ENCODE data around the gene CTXN1. TPM values are rescaled to one million over a fixed set of nuclear protein-coding genes. Genes with fewer than 3 reads are reported as not detected.

The CTXN1 gene
- total and polyA plus RNA-seq, 8 donors, result 0.92 to 58.5 (median 2.2) TPM; not detected in 1

- peak overlapping the region; percentile 41 to 53 (median 46) for H3K4me3 ChIP-seq
- WGBS, 5 donors, result 66 to 74% (median 70%) methylated on average over 7 to 8 of the region's 8 CpGs
Measured at GRCh38 chr19:7888826-7889217, 37.1 kb downstream of the CTXN1 start.

DNA sequence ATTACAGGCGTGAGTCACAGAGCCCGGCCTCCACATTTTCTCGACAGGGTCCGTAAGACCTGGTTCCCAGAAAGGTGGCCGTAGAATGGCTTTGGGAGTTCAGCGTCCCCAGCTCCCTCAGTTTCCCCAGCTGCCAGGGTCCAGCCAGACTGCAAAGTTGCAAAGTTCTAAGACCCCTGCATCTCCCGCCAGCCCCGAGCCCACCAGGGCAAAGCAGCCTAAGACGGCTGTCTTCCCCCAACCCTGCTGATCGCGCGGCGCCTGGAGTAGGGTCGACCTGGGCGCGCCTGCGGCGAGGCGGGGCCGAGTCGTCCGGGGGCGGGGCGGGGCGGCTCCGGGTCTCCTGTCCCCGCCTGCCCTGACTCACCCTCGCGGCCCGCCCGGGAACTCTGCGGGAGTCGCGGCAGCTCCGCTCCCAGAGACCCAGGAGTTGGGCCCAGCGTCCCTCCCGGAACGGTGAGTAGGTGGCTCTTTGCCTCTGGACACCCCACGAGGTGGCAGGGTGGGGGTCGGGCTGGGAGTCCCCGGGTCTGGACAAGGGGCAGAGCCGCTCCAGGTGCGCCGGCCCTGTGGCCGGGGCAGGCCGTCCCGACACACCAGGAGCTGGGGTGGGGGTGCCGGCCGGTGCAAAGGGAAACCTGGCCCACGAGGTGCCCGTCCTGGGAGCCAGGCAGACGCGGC lies 37.6 kb downstream of the CTXN1 start, which contains the start of gene LRRC8E:
Gene LRRC8E (plus strand): TSS at position 366 of the 681 bp plus-strand sequence. CDS start 7,094 bp downstream, outside the sequence.
- no peaks in the 10 kb centered on the region for H3K36me3 ChIP-seq
- 6 to 15% (median 7%) methylated on average over 27 to 53 of the region's 53 CpGs for WGBS, 5 donors
- peaks cover 0 to 14% (median 12%) of the 10 kb centered on the region in 4 donors for H3K4me1 ChIP-seq
- intact Hi-C loops (cut with DNase I; ENCODE audit: low total_unique reads), result no loop called here
- no peaks in the 10 kb centered on the region for H3K9me3 ChIP-seq
- TF ChIP-seq POLR2AphosphoS5 (IDR thresholded peaks at IDR 0.05), result peak in 2 of 3 donors; percentile 56 to 62
- TF ChIP-seq, protein P1, sequence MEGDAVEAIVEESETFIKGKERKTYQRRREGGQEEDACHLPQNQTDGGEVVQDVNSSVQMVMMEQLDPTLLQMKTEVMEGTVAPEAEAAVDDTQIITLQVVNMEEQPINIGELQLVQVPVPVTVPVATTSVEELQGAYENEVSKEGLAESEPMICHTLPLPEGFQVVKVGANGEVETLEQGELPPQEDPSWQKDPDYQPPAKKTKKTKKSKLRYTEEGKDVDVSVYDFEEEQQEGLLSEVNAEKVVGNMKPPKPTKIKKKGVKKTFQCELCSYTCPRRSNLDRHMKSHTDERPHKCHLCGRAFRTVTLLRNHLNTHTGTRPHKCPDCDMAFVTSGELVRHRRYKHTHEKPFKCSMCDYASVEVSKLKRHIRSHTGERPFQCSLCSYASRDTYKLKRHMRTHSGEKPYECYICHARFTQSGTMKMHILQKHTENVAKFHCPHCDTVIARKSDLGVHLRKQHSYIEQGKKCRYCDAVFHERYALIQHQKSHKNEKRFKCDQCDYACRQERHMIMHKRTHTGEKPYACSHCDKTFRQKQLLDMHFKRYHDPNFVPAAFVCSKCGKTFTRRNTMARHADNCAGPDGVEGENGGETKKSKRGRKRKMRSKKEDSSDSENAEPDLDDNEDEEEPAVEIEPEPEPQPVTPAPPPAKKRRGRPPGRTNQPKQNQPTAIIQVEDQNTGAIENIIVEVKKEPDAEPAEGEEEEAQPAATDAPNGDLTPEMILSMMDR (IDR thresholded peaks at IDR 0.05), result no peak
- H3K4me3 ChIP-seq, result peak within 1 kb of the TSS; percentile 41 to 53 (median 46)
- H3K27me3 ChIP-seq, result peaks cover 0 to 65% (median 10%) of the 10 kb centered on the region in 3 donors
- DNase-seq, result peak; percentile 79 to 89
- peak within 1 kb of the TSS; percentile 9 to 75 (median 69) for H3K27ac ChIP-seq

More at GRCh38 chr19:7888826-7889217, 37.1 kb downstream of the CTXN1 start:
- intact Hi-C loops (cut with DNase I; ENCODE audit: low total_unique reads), result no loop called here
- DNase-seq, result no peak
- Histone ChIP-seq H3K27me3 (peaks cover 0 to 70% (median 10%) of the 10 kb centered on the region in 3 donors), H3K27ac (peak overlapping the region in 3 of 5 donors; percentile 69 to 75 (median 73)), H3K4me1 (peaks cover 0 to 14% (median 12%) of the 10 kb centered on the region in 4 donors), H3K36me3 (no peaks in the 10 kb centered on the region), H3K9me3 (no peaks in the 10 kb centered on the region)
- no peak for TF ChIP-seq POLR2A (IDR thresholded peaks at IDR 0.05)
- TF ChIP-seq, protein P1 (IDR thresholded peaks at IDR 0.05), result no peak
- no peak for TF ChIP-seq EP300 (IDR thresholded peaks at IDR 0.05)
- no peak for TF ChIP-seq POLR2AphosphoS5 (IDR thresholded peaks at IDR 0.05)

- no peaks in the 10 kb centered on the region for H3K9me3 ChIP-seq
- peak overlapping the region in 1 of 4 donors; percentile 53 for H3K4me3 ChIP-seq
- H3K36me3 ChIP-seq, result no peaks in the 10 kb centered on the region
- intact Hi-C loops (cut with DNase I; ENCODE audit: low total_unique reads), result no loop called here
- WGBS, 5 donors, result 74 to 89% (median 81%) methylated on average over 16 of the region's 16 CpGs
- TF ChIP-seq, protein P1 (IDR thresholded peaks at IDR 0.05), result no peak
- no peak for TF ChIP-seq EP300 (IDR thresholded peaks at IDR 0.05)
- no peak for TF ChIP-seq POLR2AphosphoS5 (IDR thresholded peaks at IDR 0.05)
- no peak for TF ChIP-seq POLR2A (IDR thresholded peaks at IDR 0.05)
- peaks cover 0 to 58% (median 10%) of the 10 kb centered on the region in 3 donors for H3K27me3 ChIP-seq
- H3K27ac ChIP-seq, result no peak overlapping the region
- peaks cover 0 to 14% (median 12%) of the 10 kb centered on the region in 4 donors for H3K4me1 ChIP-seq
- no peak for DNase-seq
Measured at GRCh38 chr19:7887408-7888144, 38.4 kb downstream of the CTXN1 start.

GRCh38 chr19:7885818-7886217 lies 40.1 kb downstream of the CTXN1 start:
- no peak overlapping the region for H3K27ac ChIP-seq
- peaks cover 0 to 44% (median 10%) of the 10 kb centered on the region in 3 donors for H3K27me3 ChIP-seq
- no peaks in the 10 kb centered on the region for H3K36me3 ChIP-seq
- no peak for DNase-seq
- no peak overlapping the region for H3K4me3 ChIP-seq
- intact Hi-C loops (cut with DNase I; ENCODE audit: low total_unique reads), result no loop called here
- WGBS, 5 donors, result 80 to 86% (median 84%) methylated on average over 8 of the region's 8 CpGs
- no peaks in the 10 kb centered on the region for H3K9me3 ChIP-seq
- TF ChIP-seq EP300 (IDR thresholded peaks at IDR 0.05) (no peak), POLR2A (IDR thresholded peaks at IDR 0.05) (no peak), POLR2AphosphoS5 (IDR thresholded peaks at IDR 0.05) (no peak)
- TF ChIP-seq, protein P1 (IDR thresholded peaks at IDR 0.05), result no peak
- H3K4me1 ChIP-seq, result peaks cover 0 to 14% (median 12%) of the 10 kb centered on the region in 4 donors

Measured in stomach (tissue), 9 donors.